Measurements from ENCODE around the gene SLC66A1. TPM values are rescaled to one million over a fixed set of nuclear protein-coding genes. Genes with fewer than 3 reads are reported as not detected.
"Not testable (repeated sequence)": the region's sequence is repeated elsewhere in the genome, so short reads cannot be mapped to it uniquely, and the experiment has no call there.

Gene SLC66A1, protein sequence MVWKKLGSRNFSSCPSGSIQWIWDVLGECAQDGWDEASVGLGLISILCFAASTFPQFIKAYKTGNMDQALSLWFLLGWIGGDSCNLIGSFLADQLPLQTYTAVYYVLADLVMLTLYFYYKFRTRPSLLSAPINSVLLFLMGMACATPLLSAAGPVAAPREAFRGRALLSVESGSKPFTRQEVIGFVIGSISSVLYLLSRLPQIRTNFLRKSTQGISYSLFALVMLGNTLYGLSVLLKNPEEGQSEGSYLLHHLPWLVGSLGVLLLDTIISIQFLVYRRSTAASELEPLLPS
- total RNA-seq: 17.9 TPM

DNA sequence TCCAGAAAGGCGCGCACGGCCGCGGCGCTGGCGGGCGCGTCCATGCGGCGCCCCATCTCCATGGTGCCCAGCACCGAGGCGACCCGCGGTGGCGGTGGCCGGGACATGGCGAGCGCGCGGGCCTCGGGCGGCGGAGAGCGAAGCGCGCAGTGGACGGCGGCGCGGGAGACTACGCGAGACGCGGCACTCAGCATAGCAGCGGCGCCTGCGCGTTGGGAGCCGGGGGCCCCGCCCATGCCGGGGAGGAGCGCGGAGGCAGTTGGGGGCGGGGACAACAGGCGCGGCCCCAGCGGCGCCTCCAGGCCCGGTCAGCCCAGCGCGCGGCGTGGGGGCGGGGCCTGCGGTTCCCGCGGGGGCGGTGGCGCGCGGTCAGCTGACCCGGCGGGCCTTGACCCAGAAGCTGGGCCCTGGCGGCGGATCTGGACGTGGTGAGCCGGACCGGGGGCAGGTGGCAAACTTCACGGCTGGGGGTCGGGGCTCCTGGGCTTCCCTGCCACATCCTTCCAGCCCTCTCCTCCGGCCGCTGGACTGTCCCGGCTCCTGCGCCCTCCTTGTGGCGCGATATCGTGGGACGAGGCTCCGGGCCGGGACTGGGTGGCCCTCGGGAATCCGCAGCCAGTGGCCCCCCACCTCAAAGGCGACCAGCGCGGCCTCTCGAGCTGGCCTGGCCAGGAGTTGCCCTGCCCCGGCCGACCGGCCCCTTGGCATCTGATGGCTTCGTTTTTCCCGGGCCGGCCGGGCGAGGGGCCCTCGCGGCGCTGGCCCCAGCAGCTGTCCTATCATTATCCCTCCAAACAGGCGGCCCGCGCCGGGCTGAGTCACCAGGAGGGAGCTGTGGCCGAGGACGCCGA lies at the start of gene SLC66A1, which contains the start of gene AKR7A2:
TSS of gene SLC66A1 (plus strand) at position 396 of the 851 bp plus-strand sequence. CDS start 5,352 bp downstream, outside the sequence.
TSS of gene AKR7A2 (minus strand) at position 214 of the 851 bp plus-strand sequence. CDS start at position 194, 20 bp downstream.
- DNase-seq (ENCODE audit: low spot score in 2 of 2) (peak; percentile 99 to 100), FAIRE-seq (no peak)

DNA sequence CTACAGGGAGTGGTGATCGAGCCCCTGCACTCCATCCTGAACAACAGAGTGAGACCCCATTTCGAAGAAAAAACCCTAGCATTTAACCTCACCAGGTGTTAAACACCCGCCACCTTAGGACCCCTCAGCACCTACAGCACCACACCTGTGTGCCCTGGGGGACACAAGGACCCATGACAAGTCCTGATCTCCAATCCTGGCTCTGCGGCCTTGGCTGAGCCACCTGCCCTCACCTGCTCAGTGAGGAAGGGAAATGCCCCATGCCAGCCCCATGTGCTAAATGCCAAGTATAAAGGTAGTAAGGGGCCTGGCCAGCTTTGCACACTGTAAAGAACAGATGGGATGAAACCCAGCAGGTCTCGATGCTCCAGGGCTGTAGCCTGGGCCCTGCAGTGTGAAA lies 49.4 kb upstream of the SLC66A1 start:
- FAIRE-seq (no peak), DNase-seq (ENCODE audit: low spot score in 2 of 2) (no peak)

DNA sequence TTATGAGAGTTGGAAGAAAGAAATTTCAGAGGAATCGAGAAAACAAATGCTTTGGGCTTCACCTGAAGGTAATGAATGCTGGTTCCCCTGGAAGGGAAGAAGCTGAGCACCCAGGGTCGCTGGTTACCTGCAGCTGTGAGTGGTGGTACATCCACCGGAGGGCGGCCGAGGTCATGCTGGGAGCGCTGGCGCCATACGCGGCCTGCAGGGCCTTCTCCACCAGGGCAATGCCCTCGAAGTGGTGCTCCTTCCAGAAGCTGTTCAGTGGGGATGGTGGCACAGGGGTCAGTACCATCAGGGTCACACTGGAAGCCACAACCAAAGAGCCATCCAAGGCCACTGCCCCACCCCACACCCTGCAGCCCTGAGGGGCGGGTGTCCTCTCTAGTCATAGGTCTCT lies 43.7 kb upstream of the SLC66A1 start:
- FAIRE-seq (no peak), DNase-seq (ENCODE audit: low spot score in 2 of 2) (no peak)

DNA sequence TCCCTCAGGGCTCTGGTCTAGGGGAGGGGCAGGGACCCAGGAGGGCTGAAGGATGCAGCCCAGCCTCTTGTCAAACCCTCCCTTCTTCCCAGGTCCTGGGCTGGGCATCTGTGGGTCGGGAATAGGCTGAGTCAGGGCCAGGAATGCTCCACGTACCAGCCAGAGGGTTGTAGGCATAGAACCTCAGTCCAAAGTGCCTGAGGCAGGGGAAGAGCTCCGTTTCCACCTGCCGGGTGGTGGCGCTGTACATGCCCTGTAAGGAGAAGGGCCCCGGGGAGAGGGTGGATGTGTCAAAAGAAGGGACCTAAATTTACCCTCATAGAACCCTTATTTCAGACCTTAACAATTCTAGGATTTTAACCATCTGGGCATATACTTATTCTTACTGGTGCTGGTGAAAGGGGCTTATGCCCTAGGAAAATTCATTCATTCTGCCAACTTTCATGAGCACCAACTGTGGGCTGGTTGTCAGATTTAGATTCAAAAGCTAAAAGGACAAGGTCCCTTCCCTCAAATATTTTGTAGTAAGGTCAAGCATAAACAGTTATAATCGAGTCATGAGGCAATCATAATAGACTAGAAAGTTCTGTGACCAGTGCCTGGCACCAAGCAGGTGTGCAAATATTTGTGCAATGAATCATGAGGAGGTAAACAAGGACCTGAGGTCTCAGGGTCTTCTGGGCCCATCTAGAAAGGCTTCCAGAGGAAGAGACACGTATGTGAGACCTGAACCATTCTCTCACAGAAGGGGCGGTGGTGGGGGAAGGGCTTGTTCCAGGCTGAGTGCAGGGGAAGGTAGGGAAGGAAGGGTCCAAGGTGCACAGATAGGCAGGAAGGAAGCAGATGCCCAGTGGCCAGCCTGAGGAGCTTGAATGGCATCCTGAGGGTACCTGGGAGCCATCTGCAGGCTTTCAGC lies 42.4 kb upstream of the SLC66A1 start:
- FAIRE-seq; DNase-seq (ENCODE audit: low spot score in 2 of 2): not testable (repeated sequence)

DNA sequence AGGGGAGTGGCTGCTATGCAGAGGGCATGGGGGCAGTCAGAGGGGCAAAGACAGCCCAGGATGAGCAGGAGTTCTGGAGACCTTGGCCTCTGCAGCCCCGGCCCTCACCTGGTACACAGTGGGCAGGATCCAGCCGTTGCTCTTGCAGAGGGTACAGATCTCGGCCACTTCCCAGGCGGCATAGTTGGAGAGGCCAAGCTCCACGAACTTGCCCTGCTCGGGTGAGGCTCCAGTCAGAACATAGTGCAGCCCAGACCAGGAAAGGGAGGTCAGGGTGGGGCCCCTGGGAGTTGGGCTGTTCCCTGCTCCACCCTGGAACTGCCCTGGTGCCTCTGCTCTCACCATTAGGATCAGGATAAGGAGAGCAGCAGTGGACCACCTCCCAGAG lies 41.8 kb upstream of the SLC66A1 start:
- not testable (repeated sequence) for DNase-seq (ENCODE audit: low spot score in 2 of 2); FAIRE-seq

DNA sequence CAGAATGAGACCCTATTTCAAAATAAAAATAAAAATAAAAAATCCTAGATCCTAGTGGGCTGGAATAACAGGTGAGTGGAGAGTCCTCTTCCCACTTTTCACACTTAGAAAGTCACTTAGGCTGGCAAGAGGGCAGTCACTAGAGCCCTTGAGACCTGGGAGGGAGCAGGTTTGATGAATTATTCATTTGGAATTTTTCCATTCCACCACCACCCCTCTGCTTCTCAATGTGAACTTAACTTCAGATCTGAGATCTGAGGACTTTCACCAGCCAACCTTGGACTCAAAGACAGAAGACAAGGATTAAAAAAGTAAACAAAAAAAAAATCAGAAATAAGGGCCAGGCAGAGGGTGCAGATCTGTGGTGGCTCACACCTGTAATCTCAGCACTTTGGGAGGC lies 40.1 kb upstream of the SLC66A1 start:
- FAIRE-seq (no peak), DNase-seq (ENCODE audit: low spot score in 2 of 2) (no peak)

DNA sequence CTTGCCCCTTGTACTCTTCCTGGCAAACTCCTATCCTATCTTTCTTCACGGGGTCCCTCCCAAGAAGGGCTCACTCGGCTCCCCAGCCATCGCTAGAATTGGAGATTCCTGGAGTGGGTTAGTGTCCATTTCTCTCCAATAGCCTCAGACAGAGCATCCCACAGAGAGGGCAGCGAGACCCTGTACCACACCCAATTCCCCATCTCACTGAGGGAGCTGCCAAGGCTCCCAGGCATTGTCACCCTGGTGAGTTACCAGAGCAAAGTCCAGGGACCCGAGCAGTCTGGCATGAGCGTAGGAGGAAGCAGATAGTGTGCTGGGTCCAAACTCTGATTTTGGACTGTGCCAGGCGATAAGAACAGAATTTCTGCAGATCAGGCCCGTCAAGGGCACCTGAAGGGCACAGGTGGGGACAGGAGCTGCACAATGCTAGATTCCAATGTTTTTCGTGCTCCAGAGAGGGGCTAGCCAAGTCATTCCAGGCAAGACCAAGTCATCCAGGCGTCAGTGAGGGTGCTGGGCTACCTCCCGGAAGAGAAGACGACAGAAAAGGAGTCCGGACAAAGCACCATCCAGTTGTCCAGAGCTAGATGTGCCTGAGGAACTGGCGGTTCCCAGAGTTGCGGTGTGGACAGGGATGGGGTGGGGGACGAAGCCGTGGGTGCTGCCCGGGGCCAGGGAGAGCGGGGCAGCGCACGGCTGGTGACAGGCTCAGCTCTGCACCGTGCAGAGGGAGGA lies 38.9 kb upstream of the SLC66A1 start:
- no peak for FAIRE-seq

GRCh38 chr1:19273844-19274531 lies 38.1 kb upstream of the SLC66A1 start:
- DNase-seq (ENCODE audit: low spot score in 2 of 2); FAIRE-seq: not testable (repeated sequence)

More for the DNA sequence above, 38.9 kb upstream of the SLC66A1 start:
- DNase-seq (ENCODE audit: low spot score in 2 of 2): no peak

- FAIRE-seq: no peak
- DNase-seq (ENCODE audit: low spot score in 2 of 2): no peak
Observed at GRCh38 chr1:19274636-19275035, 37.5 kb upstream of the SLC66A1 start.

GRCh38 chr1:19283891-19284290 lies 28.2 kb upstream of the SLC66A1 start:
- FAIRE-seq (no peak), DNase-seq (ENCODE audit: low spot score in 2 of 2) (no peak)

GRCh38 chr1:19284881-19285280 lies 27.2 kb upstream of the SLC66A1 start:
- DNase-seq (ENCODE audit: low spot score in 2 of 2) (no peak), FAIRE-seq (no peak)

- not testable (repeated sequence) for DNase-seq (ENCODE audit: low spot score in 2 of 2); FAIRE-seq
Observed at GRCh38 chr1:19285366-19285765, 26.8 kb upstream of the SLC66A1 start.

DNA sequence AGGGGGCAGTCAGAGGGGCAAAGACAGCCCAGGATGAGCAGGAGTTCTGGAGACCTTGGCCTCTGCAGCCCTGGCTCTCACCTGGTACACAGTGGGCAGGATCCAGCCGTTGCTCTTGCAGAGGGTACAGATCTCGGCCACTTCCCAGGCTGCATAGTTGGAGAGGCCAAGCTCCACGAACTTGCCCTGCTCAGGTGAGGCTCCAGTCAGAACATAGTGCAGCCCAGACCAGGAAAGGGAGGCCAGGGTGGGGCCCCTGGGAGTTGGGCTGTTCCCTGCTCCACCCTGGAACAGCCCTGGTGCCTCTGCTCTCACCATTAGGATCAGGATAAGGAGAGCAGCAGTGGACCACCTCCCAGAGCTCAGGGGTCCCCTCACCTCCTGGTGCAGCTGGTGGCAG lies 26.3 kb upstream of the SLC66A1 start:
- DNase-seq (ENCODE audit: low spot score in 2 of 2); FAIRE-seq: not testable (repeated sequence)

DNA sequence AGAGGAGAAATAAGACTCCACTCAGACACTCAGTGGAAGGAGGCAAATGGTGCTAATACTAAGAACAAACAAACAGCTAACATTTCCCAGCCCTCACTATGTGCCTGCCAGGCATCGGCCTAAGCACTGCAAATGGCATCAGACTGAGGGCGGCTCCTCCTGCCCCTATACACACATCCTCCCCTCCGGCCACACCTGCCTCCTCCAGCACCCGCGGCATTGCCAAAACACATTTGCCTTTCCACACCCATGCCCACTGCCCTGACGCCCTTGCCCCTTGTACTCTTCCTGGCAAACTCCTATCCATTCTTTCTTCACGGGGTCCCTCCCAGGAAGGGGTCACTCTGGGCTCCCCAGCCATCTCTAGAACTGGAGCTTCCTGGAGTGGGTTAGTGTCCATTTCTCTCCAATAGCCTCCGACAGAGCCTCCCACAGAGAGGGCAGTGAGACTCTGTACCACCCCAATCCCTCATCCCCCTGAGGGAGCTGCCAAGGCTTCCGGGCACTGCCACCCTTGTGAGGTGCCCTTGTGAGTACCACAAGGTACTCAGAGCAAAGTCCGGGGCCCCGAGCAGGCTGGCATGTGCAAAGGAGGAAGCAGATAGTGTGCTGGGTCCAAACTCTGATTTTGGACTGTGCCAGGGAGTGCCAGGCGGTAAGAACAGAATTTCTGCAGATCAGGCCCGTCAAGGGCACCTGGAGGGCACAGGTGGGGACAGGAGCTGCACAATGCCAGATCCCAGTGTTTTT lies 24.5 kb upstream of the SLC66A1 start:
- DNase-seq (ENCODE audit: low spot score in 2 of 2) (no peak), FAIRE-seq (no peak)

- DNase-seq (ENCODE audit: low spot score in 2 of 2): peak; percentile 51 to 61
- not testable (repeated sequence) for FAIRE-seq
Observed at GRCh38 chr1:19288324-19289241, 23.5 kb upstream of the SLC66A1 start, which contains the start of gene AKR7A3. AKR7A3 (minus strand) TSS chr1:19288770; CDS start chr1:19288709, 61 bp downstream.

DNA sequence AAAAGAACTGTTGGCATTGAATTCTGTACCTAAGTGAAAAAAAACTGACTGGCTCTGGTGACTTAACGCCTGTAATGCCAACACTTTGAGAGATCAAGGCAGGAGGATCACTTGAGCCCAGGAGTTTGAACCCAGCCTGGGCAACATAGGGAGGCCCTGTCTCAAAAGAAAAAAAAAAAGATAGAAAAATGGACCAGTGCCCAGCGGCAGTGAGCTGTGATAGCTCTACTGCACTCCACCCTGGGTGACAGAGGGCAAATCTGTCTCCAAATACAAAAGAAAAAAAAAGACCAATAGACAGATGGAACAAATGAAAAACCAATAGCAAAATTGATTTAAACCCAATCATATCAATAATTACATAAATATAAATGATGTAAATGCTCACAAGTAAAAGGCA lies 22.9 kb upstream of the SLC66A1 start:
- FAIRE-seq (no peak), DNase-seq (ENCODE audit: low spot score in 2 of 2) (no peak)

DNA sequence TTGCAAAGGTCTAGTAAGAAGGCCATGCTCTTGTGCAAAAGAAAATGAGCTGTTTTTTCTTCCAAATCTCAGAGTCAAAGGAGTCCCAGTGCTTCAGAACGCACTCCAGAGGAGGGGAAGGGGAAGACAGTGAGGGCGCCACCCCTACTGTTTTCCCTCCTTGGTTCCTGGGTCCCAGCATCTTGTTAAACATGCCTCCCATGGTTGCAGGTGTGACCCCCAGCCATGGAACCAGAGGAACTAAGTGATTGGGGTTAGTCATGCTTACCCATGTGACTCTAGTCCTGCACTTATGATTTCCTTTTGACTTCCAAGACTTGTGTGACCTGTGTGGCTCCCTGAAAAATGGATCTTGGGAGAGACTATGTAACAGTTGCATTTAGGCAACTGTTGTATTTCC lies 17.5 kb upstream of the SLC66A1 start:
- no peak for FAIRE-seq

More for the DNA sequence above, 17.5 kb upstream of the SLC66A1 start:
- no peak for DNase-seq (ENCODE audit: low spot score in 2 of 2)
